Measurements from ENCODE around the gene DRAM1.
"Not testable (repeated sequence)": the region's sequence is repeated elsewhere in the genome, so short reads cannot be mapped to it uniquely, and the experiment has no call there.

The DRAM1 gene

DNA sequence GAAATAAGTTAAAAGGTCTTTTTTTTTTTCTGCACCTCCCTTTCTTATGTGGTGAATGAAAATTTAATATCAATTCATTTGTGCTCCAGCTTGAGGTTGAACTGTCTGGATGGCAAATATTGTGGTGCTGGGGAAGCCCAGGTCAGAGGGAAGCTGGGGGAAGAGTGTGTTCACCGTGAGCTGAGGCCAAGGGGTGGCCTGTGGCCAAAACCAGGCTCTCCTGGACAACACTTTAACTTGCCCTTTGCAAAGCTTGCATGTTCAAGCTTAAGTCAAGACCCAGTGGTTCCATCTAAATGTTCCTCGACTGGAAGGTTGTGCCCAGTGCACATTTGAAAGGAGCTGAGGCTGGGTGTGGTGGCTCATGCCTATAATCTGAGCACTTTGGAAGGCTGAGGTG is 28.8 kb downstream of the DRAM1 start:
- DNase-seq (ENCODE audit: low read depth) = no peak

DNA sequence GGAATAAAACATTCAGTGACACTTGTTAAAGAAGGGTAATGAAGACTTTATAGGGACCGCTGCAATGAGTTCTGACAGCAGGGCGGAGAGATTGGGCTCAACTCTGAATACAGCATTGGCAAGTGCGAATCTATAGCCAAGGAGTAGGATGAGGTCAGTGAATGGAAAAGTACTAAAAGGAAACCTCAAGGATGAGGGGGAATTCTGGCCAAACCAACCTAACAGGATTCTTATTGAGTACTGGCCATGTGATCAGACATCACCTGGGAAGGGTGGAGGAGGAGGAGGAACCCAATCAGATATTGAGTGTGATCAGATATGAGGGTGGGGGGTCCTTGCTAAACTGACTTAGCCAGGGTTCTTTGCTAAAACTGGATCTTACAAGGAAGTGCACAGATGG is 31.0 kb downstream of the DRAM1 start:
- no peak for DNase-seq (ENCODE audit: low read depth)

DNA sequence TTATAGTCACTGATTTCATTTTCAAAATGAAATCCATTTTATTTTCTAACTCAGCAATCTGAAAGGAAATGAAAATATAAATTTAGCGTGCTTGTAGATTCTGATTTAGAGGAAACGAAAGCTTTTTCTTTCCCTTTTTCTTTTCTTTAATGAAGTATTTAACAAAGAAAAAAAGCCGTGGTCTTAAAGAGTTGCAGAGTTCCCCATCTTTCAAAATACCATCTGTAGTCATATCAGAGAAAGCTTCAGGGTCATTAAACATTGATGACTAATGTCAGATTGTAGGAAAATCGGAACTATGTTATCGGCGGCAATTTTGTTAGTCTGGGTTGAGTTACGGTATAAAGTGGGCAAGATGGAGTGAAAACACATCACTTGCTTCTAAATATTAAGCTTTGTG is 32.3 kb downstream of the DRAM1 start:
- DNase-seq (ENCODE audit: low read depth) = no peak

DNA sequence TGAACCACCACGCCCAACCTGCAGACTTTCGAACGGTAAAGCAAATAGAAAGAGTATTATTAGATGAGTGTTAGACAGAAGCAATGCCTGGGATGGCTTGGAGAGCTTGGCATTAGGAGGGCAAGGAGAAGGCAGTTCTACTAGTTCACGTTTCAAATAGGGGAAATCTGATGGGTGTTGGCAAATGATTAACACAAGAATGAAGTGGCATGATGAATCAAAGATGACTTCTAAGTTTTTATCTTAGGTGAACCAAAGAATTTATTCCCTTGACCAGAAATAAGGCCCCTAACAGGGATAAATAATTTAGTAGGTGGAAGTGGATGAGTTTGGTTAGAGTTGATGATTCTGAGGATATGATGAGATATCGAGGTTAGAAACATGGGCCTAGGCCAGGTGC is 38.5 kb downstream of the DRAM1 start:
- DNase-seq (ENCODE audit: low read depth) = no peak

DNA sequence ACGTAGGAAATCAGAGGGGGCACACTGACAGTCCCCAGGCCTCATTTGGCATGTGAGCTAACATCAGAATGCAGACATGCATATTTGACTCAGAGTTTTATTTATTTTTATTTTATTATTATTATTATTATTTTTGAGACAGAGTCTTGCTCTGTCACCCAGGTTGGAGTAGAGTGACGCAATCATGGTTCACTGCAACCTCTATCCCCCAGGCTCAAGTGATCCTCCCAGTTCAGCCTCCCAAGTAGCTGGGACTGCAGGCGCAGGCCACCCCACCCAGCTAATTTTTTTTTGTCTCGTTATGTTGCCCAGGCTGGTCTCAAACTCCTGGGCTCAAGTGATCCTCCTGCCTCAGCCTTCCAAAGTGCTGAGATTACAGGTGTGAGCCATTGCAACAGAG is 41.4 kb downstream of the DRAM1 start:
- not testable (repeated sequence) for DNase-seq (ENCODE audit: low read depth)

DNA sequence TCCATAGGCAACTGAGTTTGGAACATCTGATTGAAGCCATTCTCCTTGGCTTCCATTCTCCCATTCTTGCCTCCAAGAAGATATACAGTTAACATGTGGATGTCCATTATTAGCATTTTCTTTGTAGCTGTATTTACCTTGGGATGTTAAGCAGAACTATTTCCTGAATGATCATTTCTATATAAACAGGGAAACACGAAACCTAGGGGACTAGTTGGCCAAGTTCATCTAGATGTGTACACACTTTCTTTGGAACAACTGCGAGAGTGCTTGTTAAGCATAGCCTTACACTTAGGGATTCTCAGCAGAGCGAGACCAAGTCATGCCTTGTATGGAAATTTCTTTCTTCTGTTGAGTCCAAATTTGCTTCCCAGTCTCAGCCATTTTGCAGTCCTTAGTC is 42.1 kb downstream of the DRAM1 start:
- DNase-seq (ENCODE audit: low read depth) = no peak

DNA sequence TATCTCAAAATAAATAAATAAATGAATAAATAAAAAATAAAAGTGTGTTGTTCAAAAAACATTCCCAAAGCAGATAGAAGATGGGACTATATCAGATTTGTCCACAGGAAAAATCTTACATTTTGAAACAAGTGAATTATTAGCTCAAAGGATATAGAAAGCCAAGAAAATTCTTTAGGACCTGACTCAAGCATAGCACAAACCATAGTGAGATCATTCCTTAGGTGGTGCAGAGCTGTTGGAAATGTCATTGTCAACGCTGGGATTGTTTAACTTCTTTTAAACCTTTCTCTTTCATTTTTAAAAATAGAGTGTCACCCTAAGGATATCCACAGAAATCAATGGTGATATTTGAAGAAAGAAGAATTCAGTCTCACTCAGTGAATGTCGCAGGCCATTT is 43.5 kb downstream of the DRAM1 start:
- DNase-seq (ENCODE audit: low read depth) = no peak

DNA sequence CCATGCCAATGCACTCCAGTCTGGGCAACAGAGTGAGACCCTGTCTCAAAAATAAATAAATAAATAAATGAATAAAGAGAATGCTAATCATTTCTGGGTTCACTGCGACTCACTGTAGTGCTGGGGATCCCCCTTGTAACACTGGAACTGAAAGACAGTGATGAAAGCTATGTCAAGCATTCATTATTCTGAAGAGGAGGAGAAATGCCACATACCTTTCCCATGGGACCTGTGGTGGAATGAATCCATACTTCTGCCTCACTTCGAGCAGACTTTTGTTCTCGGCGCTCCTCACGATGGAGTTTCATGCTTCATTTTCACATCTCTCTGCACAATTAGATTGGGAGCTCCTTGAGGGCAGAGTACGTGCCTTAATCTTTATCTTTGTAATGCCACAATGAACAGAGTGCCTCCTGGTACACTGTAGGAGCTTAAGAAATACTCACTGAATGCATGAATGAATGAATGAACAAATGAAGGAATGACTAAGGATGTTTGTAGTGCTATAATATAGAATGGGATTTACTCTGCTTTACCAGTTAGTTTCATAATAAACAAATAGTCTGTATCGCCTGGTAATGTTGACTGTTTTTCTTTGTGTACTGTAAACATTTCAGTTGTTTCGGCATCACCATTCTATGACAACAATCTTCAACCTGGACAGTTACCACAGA is 45.8 kb downstream of the DRAM1 start:
- DNase-seq (ENCODE audit: low read depth) = no peak

DNA sequence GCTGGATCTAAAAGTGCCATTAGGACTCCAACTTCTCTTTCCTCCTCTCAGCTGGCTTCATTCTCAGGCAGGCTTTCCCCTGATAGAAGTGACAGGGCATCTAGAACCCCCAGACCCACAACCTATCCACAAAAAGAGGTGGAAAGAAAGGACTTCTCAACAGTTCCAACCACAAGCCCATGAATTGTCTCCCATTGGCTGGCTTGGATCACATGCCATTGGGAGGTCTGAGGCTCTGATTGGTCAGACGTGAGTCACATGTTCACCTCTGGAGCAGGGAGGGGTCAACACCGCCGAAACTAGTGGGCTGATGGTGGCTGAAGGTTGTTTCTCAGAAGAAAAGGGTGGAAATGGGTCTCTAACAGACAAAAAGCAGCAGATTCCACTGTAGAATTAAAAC is 47.2 kb downstream of the DRAM1 start:
- no peak for DNase-seq (ENCODE audit: low read depth)

DNA sequence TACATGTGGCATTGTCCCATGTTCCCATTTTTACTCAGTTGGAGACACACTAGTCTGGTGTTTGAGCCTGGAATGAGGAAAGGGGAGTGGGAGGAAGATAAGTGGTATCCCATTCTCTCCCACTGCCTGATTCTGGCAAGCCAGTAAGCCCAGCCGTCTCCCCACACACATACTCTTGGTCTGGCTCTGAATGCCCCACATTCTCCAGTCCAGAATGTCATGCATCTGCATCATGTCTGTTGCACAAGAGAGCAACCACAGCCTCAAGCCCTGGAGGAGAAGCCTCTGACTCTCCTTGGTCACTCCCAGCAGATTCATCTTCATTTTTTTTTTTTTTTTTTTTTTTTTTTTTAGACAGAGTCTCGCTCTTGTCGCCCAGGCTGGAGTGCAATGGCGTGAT is 48.0 kb downstream of the DRAM1 start:
- DNase-seq (ENCODE audit: low read depth) = no peak

DNA sequence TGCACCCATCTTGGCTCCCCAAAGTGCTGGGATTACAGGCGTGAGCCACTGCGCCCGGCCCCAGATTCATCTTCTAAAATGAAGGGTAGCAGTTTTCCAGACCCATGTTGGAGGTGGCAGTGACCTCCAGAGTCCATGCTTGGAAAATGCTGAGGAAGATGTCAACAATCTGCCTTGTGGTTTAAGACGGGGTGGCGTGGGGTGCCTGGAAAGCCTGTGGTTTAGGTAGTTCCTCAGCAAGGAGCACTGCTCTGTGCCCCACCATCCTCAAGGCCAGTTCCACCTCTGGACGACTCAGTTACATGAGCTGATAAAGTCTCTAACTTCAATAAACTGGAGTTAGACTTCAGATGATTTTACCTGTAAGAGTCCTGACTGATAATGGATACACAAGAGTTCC is 48.6 kb downstream of the DRAM1 start:
- no peak for DNase-seq (ENCODE audit: low read depth)

DNA sequence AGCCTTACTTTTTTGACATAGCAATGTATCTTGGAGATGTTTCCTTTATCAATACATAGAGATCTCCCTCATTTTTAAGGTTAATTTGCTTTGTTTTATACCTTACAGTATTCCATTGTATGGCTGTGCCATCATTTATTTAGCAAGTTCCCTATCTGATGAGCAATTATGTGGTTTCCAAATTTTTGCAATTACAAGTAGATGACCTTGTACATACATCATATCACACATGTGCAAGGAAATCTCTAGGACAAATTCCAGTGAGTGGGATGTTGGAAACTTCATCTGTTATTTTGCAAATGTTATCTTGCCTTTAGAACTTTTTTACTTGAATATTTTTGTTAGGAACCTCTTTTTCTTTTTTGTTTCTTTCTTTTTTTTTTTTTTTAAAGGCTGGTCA is 49.7 kb downstream of the DRAM1 start:
- DNase-seq (ENCODE audit: low read depth) = no peak

DNA sequence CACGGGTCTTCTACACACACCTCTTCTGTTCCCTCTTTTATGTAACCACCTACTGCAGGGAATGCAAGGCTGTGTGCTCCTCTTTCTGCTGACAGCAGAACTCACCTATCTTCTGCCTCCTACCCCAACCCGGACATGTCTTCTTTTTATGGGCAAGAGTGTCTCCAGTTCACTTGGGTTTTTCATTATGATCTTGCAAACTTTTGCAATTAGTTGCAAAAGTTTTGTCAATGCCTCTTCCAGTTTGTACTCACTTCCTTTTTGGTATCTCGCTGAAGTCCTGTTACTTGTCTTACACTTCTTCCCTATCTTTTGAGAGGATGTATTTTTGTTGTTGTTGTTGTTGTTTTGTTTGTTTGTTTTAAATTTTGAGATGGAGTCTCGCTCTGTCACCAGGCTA is 50.6 kb downstream of the DRAM1 start:
- DNase-seq (ENCODE audit: low read depth) = no peak

DNA sequence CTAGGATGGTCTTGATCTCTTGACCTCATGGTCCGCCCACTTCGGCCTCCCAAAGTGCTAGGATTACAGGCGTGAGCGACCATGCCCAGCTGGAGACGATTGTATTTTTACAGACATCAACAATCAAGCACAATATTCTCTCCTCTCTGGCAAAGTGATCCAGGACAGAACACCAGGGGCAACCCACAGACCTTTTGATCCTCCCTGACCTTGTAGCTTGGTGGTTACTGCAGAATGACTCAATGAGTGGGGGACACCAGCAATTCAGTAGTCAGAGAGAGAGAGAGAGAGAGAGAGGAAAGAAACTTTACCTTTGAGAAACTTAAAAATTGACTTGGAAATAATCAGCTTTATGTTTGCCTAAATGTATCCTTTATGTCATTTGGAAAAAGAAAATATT is 51.2 kb downstream of the DRAM1 start:
- no peak for DNase-seq (ENCODE audit: low read depth)

DNA sequence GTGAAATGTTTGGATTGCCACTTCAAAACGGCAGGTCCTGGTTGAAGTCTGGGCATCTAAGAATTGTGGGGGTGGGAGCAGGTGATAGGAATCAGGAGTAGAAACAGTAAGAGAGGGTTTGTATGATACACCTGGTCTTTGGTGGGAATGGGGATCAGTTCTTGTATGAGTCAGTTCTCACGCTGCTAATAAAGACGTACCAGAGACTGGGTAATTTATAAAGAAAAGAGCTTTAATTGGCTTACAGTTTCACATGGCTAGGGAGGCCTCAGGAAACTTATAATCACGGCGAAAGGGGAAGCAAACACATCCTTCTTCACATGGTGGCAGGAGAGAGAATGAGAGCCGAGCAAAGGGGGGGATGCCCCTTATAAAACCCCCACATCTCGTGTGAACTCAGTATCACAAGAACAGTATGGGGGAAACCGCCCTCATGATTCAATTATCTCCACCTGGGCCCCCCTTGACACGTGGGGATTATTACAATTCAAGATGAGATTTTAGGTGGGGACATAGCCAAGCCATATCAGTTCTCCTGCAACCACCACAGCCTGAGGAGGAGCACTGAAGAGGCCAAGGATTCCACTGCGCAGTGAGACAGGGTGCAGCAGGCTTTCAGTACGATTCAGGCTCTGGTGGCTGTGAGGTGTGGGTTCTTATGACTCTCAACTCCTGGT is 52.1 kb downstream of the DRAM1 start:
- DNase-seq (ENCODE audit: low read depth) = no peak

DNA sequence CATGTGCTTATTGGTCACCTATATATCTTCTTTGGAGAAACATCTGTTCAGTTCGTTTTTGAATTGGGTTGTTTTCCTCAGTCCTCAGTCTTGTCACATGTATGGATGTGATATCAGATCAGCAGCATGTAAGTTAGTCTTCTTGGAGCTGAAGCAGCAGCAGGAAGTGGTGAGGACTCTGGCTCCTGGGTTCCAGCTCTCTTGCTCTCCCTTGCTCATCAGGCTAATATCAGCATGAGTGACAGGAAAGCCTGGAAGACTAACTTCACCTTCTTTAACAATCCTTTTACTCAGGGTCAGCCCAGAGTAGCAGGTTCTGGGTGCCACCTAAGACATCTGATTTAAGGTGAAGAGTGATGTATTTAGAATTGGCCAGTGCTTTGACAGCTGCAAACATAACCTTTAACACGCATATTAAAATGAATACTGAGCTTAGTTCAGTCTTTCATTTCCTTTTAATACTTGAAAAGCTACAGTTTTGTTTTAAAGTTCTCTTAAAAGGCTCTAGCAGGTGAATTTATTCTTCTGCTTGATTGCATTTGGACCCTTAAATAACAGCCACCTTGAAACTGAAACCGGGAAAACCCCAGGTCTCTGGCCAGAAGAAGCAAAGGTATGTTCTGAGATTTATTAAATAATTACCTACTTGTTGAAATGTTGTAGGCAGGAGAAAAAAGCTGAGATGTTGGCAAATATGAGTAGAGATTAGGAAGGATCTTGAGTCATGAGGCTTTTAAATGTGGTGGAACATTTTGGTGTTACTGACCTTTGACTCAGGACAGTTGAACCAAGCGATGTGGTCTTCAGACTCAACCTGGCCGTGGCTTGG is 54.3 kb downstream of the DRAM1 start:
- no peak for DNase-seq (ENCODE audit: low read depth)

DNA sequence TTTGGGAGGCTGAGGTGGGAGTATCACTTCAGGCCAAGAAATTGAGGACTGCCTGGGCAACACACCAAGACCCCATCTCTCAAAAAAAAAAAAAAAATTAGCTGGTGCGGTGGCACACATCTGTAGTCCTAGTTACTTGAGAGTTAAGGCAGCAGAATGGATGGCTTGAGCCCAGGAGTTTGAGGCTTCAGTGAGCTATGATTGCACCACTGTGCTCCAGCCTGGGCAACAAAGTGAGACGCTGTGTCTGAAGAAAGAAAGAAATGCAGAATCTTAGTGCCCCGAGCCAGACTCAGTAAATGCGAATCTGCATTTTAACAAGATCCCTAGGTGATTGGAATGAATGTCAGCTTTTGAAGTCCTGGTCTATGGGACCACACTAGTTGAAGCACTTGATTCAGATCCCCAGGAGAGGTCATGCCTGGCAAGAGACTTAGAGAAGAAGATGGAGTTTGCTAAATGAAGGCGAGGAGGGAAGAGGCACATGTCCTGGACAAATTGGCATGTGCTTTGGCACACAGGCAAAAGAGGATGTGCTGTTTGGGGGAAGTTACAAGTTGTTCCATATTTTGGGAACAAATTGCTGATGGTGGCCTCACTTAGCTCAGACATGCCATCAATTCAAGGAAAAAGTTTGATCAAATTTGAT is 56.6 kb downstream of the DRAM1 start:
- no peak for DNase-seq (ENCODE audit: low read depth)

DNA sequence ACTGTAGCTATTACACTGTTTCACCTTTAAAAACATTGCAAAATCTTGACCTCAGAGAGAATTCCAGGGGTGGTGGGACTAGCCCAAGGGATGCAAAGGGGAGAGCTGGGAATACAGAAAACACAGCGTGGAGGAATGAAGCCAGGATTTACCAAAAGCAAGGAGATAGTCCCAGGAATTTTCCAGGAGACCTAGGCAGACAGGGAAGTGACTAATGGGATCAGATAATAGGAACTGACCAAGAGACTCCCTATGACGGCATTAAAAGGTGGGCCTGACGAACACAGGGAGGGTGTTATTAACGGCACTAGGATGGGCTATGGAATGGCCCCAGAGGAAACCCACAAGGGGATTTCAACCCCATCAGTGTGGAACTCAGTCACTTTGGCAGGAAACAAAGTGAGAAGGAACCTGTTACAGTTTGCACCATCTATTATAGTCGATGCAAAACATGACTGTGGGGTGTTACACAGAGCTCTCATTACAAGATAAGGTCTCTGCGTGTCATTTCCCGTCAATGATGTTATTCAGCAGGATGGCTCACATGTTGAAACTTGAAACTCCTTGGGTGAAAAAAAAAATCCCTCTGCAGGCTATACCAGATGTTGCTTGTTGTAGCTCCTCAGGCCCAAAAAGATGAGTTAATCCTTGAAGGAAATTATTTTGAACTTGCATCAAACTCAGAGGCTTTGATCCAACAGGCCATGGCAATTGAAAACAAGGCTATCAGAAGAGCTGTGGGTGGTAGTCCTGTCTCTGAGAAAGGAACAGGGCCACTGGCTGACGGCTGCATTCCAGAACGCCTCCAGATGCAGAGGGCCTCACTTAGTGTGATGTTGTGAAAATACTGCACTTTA is 58.7 kb downstream of the DRAM1 start:
- DNase-seq (ENCODE audit: low read depth) = no peak

DNA sequence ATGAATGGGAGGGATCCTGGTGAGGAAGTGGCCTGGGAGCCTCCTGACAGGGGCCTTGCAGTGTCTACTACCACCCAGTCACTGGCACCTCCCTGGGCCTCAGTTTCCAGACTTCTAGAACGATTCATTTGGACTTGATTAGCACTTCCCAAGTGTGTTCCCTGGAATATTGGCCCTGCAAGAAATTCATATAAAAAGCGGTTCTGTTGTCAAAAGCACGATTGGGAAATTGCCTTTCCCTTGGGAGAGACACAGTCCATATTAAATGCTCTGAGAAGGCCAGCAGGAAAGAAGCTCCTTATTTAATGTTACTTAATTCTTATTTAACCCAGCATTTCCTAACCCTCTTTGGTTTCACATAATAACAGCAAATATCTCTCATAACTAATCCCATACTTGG is 61.9 kb downstream of the DRAM1 start:
- DNase-seq (ENCODE audit: low read depth) = no peak

DNA sequence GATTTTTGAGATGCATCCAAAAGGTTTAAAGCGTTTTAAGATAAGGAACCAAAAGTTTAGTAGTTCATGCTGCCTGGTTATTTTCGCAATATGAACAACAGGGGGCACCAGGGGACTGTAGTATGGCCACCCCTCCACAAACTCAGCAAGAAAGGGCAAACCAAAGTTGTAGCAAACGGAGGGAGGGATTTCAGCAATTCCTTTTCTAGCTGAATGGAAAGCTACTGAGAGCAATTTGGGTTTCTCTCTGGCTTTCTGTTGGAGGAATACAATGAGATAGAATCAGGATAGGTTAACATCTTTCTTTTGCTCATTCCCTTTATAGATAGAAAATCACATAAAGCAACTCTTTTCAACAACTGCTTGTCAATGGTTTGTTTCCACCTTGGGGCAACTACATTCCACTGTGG is 62.5 kb downstream of the DRAM1 start:
- DNase-seq (ENCODE audit: low read depth) = no peak

DNA sequence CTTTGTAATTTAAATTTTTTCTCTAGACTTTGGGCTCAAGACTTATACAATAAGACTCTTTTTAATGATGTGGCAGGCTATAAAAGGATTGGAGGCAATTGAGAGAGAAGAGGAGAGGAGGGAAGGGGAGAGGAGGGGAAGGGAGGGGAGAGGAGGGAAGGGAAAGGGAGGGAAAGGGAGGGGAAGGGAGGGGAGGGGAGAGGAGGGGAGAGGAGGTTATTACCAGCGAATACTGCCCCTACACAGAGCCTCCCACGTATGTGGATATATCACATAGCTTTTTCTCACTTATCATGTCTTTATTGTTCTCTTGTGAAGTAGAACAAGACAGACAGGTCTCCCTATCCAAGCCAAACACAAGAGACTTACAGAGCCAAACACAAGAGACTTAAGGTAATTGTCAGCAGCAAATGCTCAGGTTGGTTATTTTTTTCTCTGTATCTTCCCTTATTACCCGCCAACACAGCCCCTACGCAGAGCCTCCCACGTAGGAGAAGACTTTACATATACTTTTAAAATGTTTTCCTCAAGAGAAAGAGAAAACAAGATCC is 63.1 kb downstream of the DRAM1 start:
- DNase-seq (ENCODE audit: low read depth) = no peak

All from activated T-cell treated with anti-CD3 and anti-CD28 coated beads for 48 hours (primary cell).